ENCODE results near the gene PAK4.
A peak's percentile ranks its signal among the peaks of the same experiment; 100 is the strongest.
"Not testable (repeated sequence)": the region's sequence is repeated elsewhere in the genome, so short reads cannot be mapped to it uniquely, and the experiment has no call there.

The PAK4 gene

DNA sequence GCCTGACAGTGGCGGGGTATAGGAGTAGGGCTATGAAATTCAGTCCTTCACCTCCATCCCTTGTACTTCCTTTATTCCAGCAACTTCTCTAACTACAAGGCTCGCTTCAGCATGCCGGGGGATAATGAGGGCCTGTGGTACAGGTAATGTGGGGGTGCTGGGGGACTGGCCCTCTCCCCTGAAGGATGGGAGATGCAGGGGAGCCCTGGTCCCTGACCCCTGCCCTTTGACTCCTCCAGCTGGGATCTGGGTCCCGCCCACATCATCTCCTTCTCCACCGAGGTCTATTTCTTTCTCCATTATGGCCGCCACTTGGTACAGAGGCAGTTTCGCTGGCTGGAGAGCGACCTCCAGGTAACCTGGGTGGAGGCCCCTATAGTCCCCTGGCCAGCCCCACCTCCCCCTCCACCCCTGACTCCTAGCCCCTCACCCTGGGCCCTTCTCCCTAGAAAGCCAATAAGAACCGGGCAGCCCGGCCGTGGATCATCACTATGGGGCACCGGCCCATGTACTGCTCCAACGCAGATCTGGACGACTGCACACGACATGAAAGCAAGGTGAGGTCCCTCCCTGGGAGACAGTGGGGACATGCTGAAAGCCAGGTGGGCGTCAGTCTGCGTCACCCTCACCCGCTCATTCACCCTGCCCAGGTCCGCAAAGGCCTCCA lies 25.0 kb upstream of the PAK4 start:
- no peak for DNase-seq

GRCh38 chr19:39103151-39103550 lies 22.4 kb upstream of the PAK4 start:
- no peak for DNase-seq

GRCh38 chr19:39104186-39104596 lies 21.4 kb upstream of the PAK4 start:
- no peak for DNase-seq

GRCh38 chr19:39106194-39106593 lies 19.4 kb upstream of the PAK4 start:
- no peak for DNase-seq

- no peak for DNase-seq
Observed at GRCh38 chr19:39109641-39110040, 15.9 kb upstream of the PAK4 start.

- DNase-seq: peak; percentile 14
Observed at GRCh38 chr19:39110263-39110967, 15.2 kb upstream of the PAK4 start.

DNA sequence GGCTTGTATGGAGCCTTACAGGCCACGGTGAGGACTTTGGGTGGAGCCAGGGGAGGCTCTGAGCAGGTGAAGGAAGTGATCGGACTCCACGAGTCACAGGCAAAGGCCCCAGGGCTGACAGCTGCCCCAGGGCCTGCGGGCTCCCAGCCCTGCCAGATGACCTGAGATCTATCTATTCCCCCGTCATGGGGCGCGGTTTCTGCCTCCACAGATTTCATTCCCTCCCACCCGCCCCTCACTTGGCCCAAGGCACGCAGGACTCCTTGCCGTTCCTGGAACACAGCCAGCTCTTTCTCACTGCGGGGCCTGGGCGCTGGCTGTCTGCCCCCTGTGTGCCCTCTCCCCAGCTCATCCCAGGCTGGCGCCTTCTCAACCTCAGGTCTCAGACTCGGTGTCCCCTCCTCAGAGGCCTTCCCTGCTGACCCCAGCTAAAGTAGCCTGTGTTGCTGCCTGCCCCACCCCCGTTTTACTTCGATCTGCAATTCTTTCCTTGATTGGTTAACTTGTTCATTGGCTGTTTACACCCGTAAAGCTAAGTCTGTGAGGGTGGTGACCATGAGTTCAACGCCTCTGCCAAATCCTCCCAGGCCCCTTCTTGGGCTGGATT lies 13.9 kb upstream of the PAK4 start:
- no peak for DNase-seq

DNA sequence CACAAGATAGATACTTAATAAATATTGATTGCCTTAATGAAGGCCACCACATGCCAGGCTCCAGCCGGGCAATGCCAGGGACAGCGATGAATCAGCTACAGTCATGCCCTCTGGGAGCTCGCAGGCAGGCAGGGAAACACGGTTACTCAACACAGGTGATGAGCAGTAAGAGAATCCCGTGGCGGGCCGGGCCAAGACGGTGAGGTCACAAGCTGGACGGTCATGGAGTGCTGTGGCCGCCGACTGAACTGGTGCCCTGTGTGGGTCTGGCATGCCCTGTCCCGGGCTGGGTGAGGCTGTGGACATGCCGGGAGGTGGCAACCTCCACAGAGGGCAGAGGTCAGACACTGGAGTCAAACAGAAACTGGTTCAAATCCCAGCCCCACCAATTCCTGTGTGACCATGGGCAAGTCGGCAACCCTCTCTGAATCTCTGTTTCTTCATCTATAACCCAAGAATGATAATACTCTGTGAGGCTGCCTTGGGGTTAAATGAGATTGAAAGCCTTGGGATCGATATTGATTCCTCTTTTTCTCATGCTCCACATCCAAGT lies 13.2 kb upstream of the PAK4 start:
- no peak for DNase-seq

- DNase-seq: no peak
Observed at GRCh38 chr19:39113199-39113598, 12.4 kb upstream of the PAK4 start.

DNA sequence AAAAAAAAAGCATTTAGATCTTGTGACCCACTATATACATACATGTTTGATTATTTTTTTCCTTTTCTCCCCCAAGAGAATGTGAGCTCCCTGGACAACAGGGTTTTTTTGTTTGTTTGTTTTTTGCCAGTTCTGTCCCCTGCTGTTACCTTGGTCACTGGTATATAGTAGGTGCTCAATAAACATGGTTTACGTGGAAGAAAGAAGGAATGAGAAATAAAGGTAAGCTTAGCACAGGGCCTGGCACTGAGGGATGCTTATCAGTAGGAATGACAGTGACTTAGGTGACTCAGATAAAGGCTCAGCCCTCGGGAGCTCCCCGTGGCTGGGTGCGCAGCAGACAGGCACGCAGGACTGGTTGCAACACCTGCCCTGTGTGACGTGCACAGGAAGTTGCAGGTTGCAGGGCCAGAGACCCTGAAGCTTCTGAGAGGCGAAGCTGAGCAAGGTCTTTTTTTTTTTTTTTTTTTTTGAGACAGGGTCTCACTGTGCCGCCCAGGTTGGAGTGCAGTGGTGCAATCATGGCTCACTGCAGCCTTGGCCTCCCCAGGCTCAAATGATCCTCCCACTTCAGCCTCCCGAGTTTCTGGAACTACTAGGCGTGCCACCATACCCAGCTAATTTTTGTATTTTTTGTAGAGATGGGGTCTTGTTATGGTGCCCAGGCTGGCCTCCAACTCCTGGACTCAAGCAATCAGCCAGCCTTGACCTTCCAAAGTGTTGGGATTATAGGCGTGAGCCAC lies 10.3 kb upstream of the PAK4 start:
- no peak for DNase-seq

DNA sequence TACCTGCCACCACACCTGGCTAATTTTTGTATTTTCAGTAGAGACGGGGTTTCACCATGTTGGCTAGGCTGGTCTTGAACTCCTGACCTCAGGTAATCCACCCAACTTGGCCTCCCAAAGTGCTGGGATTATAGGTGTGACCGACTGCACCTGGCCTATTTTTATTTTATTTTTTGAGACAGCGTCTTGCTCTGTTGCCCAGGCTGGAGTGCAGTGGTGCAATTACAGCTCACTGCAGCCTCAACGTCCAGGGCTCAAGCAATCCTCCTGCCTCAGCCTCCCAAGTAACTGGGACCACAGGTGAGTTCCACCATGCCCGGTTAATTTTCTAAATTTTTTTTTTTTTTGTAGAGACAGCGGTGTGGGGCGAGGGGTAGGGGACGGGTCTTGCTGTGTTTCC lies 8.6 kb upstream of the PAK4 start:
- DNase-seq: not testable (repeated sequence)

- DNase-seq: no peak
Observed at GRCh38 chr19:39119830-39120229, 5.8 kb upstream of the PAK4 start.

GRCh38 chr19:39122934-39123731 lies 2.5 kb upstream of the PAK4 start:
- DNase-seq: no peak

GRCh38 chr19:39124136-39124764 lies 1.3 kb upstream of the PAK4 start:
- no peak for DNase-seq

DNA sequence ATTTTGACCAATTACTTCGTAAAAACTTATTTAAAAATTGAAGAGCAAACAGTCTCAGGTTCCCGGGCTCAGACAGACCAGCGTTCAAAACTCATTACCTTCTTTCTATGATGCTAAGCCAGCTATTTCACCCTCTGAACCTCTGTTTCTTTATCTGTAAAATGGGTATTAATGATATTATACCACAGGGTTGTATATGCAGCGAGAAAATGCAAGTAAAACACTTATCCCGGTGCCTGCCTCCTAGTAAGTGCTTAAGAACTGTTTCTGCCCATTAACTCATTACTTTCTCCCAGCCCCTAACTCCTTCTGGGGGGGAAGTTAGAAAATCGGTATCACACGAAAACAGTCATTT lies 410 bp upstream of the PAK4 start:
- no peak for DNase-seq

DNA sequence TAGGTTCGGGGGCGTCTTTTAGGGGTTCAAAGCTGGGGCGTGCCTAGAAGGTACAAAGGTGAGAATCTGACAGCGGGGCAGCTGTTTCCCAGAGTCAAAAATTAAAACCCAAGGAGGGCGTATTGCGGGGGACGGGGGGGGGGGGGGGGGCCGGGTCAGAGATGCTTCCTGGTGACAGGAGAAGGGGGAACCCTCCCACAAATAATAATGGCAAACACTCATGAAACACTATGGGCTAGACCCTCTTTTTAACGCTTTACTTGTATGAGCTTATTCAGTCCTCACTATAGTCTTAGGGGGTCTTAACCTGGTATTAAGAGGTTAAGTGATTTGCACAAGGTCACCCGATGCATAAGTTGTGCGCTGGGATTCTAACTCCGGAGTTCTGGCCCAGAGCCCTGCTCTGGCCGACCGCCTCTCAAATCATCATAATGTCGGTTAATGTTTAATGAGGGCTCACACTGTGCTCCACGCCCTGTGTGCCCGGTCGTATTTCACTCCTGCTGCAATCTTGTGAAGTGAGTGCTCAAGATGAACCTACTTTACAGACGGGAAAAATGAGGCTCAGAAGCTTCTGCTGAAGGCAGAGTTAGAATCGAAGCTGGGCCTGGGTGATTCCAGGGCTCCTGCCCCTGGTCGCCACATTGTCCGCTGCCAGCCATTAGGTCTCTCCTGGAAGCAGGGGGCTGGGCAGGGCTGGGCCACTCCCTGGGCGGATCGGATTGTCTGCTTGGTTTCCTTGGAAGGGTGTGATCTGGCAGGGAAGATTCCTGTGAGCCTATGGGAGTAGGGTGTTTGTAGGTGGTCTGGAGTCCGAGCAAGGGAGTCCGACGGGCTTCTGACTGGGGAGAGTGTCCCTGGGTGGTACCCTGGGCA lies 964 bp downstream of the PAK4 start:
- no peak for DNase-seq

GRCh38 chr19:39127812-39128515 lies 2.4 kb downstream of the PAK4 start:
- DNase-seq: no peak

GRCh38 chr19:39128516-39129079 lies 3.0 kb downstream of the PAK4 start:
- DNase-seq: no peak

DNA sequence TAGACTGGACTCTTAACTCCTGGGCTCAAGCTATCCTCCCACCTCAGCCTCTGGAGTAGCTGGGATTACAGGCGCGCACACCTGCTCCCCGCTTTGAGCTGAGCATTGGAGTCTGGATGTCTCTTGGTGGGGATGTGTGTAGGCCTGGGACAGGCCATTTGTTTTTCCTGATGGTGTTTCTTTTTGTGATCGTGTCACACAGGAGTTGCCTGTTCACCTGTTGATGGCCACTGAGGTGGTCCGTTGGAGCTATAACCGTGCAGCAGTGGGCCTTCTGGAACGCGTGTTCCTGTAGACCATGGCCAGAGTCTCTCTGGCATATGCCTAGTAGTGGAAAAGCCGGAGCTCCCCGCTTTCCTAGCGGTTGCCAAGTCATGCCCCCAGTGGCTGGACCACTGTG lies 3.5 kb downstream of the PAK4 start:
- no peak for DNase-seq
